KOPT-K1 (cell line): ENCODE results near the gene SLC25A27.

ENCODE experiments used
- H3K27ac ChIP-seq: fragments of 200-600 bp; sonication (generic); 2 replicates; pipeline ENCODE4 v1.5.1; 2016; ENCODE audit warnings: antibody characterized with exemption, mild to moderate bottlenecking, low read depth, low read length; ENCODE audit not compliant: poor library complexity, severe bottlenecking
- H3K36me3 ChIP-seq: fragments of 200-600 bp; sonication (generic); 2 replicates; pipeline ENCODE4 v1.5.1; 2017; ENCODE audit warnings: antibody characterized with exemption, mild to moderate bottlenecking, low read length, moderate library complexity; ENCODE audit not compliant: insufficient read depth
- H3K9me3 ChIP-seq: fragments of 200-600 bp; sonication (generic); 2 replicates; pipeline ENCODE4 v1.5.1; 2017; ENCODE audit warnings: antibody characterized with exemption, low read length, mild to moderate bottlenecking; ENCODE audit not compliant: insufficient read depth, poor library complexity, severe bottlenecking

SLC25A27 gene

DNA sequence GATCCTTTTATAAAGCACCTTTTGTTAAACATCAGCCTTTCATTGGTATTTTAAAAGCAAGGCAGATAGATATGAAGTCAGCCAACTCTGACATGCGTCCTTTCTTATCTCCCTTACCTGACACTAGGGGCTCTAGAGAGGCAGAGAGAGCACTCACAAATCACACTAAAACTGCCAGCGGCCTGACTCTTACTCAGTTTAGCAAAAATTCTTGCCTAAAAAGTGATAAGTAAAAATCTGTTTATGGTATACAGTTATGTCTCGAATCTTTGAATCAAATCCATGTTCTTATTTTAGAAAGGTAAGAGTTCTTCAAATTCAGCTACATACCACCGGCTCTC lies 24.5 kb downstream of the SLC25A27 start:
- Histone ChIP-seq H3K36me3 (no peaks in the 10 kb centered on the region), H3K9me3 (no peaks in the 10 kb centered on the region), H3K27ac (no peak overlapping the region)

DNA sequence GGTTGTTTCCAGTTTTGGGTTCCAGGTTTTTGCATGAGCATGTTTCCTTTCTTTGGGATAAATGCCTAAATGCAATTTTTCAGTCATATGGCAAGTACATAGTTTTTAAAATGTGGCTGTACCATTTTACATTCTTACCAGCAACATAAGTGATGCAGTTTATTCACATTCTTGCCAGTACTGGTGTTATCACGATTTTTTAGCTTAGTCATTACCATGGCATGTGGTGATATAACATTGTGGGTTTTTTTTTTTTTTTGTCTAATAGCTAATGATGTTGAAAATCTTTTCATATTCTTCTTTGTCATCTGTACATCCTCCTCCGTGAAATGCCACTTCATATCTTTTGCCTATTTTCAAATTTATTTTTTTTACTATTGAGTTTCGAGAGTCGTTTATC lies 32.0 kb downstream of the SLC25A27 start:
- no peaks in the 10 kb centered on the region for H3K36me3 ChIP-seq
- no peaks in the 10 kb centered on the region for H3K9me3 ChIP-seq
- no peak overlapping the region for H3K27ac ChIP-seq

DNA sequence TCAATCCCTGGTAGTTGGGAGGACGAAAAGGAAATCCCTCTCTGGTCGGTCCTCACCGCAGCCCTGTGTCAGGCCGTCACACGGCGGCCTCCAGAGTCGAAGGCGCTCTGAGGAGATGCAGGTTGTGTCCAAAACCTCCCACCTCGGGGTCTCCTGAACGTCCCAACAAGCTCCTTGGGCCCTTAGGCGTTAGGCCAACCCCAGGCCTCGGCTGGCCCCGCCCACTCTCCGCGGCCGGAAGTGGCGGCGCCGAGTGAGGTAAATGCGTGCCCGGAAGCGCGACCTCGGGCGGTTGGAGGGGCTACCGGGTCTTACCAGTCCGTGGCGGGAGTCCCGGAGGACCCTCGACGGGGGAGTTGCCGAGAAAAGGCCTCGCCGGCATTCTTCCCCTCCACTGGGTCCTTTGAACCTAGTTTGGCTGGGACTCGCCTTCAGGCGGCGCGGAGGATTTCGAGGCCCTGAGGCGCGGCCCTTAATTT lies 34.9 kb downstream of the SLC25A27 start, which contains the start of gene TDRD6:
Gene TDRD6, plus strand, starts transcription at position 267 of the 479 bp plus-strand sequence. CDS start 244 bp downstream, outside the sequence.
- H3K9me3 ChIP-seq: no peaks in the 10 kb centered on the region
- H3K27ac ChIP-seq: no peak within 1 kb of the TSS
- H3K36me3 ChIP-seq: no peaks in the 10 kb centered on the region

DNA sequence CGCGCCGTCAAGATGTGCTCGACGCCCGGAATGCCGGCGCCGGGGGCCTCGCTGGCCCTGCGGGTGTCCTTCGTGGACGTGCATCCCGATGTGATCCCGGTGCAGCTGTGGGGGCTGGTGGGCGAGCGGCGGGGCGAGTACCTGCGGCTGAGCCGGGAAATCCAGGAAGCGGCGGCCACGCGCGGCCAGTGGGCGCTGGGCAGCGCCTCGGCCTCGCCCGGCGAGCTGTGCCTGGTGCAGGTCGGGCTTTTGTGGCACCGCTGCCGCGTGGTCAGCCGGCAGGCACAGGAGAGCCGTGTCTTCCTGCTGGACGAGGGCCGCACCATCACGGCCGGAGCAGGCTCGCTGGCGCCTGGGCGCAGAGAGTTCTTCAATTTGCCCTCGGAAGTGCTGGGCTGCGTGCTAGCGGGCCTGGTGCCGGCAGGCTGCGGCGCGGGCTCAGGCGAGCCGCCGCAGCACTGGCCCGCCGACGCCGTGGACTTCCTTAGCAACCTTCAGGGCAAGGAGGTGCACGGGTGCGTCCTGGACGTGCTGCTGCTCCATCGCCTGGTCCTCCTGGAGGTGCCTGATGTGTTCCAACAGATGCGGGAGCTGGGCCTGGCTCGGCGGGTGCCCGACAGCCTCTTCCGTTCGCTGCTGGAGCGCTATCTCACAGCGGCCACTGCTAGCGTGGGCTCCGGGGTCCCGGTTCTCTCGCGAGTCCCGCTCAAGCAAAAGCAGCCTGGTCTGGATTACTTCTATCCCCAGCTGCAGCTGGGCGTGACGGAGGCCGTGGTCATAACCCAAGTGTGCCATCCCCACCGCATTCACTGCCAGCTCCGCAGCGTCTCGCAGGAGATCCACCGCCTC lies 35.6 kb downstream of the SLC25A27 start:
- H3K36me3 ChIP-seq: no peaks in the 10 kb centered on the region
- H3K27ac ChIP-seq: no peak overlapping the region
- no peaks in the 10 kb centered on the region for H3K9me3 ChIP-seq

DNA sequence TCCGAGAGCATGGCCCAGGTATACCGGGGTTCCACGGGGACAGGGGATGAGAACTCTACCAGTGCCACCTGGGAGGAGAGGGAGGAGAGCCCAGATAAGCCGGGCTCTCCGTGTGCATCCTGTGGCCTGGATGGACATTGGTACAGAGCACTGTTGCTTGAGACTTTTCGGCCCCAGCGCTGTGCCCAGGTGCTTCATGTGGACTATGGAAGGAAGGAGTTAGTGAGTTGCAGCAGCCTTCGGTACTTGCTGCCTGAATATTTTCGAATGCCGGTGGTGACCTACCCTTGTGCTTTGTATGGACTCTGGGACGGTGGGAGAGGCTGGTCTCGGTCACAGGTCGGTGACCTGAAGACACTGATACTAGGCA lies 36.2 kb downstream of the SLC25A27 start:
- H3K9me3 ChIP-seq: no peaks in the 10 kb centered on the region
- no peak overlapping the region for H3K27ac ChIP-seq
- H3K36me3 ChIP-seq: no peaks in the 10 kb centered on the region

DNA sequence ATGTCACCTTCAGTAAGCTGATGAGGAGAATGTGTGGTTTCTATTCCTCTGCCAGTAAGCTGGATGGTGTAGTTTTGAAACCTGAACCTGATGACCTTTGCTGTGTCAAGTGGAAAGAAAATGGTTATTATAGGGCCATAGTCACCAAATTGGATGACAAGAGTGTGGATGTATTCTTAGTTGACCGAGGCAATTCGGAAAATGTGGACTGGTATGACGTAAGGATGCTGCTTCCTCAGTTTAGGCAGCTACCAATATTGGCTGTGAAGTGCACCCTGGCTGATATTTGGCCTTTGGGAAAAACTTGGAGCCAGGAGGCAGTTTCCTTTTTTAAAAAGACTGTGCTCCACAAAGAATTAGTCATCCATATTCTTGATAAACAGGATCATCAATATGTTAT lies 36.9 kb downstream of the SLC25A27 start:
- H3K27ac ChIP-seq: no peak overlapping the region
- no peaks in the 10 kb centered on the region for H3K9me3 ChIP-seq
- H3K36me3 ChIP-seq: no peaks in the 10 kb centered on the region

DNA sequence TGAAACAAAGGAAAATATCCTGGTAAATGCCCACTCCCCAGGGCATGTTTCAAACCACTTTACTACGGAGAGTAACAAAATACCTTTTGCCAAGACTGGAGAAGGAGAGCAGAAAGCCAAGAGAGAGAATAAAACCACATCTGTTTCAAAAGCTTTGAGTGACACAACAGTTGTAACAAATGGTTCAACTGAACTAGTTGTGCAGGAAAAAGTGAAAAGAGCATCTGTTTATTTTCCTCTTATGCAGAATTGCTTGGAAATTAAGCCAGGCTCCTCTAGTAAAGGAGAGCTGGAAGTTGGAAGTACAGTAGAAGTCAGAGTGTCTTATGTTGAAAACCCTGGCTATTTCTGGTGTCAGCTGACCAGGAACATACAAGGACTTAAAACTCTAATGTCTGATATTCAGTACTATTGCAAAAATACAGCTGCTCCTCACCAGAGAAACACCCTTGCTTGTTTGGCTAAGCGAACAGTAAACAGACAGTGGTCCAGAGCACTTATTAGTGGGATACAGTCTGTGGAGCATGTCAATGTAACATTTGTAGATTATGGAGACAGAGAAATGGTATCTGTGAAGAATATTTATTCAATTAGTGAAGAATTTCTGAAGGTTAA lies 37.5 kb downstream of the SLC25A27 start:
- no peaks in the 10 kb centered on the region for H3K36me3 ChIP-seq
- H3K27ac ChIP-seq: no peak overlapping the region
- no peaks in the 10 kb centered on the region for H3K9me3 ChIP-seq

DNA sequence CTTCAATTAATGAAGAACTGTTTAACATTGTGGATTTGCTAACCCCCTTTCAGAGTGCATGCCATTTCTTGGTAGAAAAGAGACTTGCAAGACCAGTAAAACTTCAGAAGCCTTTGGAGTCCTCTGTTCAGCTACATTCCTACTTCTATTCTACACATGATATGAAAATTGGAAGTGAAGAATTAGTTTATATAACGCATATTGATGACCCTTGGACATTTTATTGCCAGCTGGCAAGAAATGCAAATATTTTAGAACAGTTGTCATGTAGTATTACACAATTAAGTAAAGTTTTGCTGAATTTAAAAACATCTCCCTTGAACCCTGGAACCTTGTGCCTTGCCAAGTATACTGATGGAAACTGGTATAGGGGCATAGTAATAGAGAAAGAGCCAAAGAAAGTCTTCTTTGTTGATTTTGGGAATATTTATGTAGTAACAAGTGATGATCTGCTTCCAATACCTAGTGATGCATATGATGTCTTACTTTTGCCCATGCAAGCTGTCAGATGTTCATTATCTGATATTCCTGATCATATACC lies 38.2 kb downstream of the SLC25A27 start:
- no peak overlapping the region for H3K27ac ChIP-seq
- no peaks in the 10 kb centered on the region for H3K36me3 ChIP-seq
- H3K9me3 ChIP-seq: no peaks in the 10 kb centered on the region

DNA sequence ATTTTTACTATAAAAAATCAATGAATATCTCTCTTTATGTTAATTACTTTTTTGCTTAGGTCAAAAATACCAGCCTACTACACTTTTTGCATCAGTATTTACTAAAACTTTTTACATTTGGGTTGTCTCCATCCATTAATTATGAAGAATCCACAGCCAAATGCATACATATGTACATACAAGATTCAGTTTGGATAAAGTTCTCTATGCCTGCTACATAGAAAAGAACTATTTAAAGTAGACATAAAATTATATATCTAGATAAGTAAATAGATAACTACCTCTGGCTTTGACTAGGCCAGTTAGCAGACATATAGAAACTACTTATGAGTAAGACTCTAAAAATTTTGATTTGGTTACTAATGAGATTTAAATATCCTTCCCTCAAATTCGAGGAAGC lies 47.2 kb downstream of the SLC25A27 start:
- Histone ChIP-seq H3K9me3 (no peaks in the 10 kb centered on the region), H3K27ac (no peak overlapping the region), H3K36me3 (no peaks in the 10 kb centered on the region)

DNA sequence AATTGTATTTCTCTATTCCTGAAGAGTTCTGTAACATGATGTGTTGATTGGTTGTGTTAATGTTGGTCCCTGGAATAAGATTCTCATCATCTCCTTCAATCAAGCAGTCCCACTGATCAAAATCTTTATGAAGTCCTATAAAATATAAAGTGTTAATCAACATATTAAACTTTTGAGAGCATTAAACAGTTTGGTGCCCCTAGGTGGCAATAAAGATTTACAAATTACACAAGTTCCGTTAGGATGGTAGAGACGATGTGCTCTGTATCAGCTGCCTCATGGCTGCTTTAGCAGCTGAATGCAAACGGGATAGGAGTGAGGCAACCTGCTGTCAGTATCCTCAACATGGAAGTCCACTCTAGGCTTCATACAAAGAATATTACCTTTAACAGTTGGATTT lies 51.8 kb downstream of the SLC25A27 start:
- H3K36me3 ChIP-seq: no peaks in the 10 kb centered on the region
- no peaks in the 10 kb centered on the region for H3K9me3 ChIP-seq
- H3K27ac ChIP-seq: no peak overlapping the region

DNA sequence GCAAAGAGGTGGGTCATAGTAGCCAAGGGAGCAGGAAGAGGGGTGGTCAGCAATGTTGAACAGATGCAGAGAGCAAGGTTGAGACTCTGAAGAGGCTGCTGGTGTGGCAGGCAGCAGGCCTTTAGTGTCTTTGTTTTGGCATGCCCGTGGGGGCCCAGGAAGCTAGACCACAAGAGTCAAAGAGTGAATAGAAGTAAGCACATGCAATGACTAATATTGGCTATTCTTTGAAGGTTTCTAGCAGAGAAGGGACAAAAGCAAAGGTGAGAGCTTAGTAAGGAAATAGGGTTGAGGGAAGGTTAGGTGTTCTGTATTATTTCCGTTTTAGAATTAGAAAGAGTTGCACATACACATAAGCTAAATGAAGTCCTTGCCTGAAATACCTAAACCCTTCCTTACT lies 53.7 kb downstream of the SLC25A27 start:
- Histone ChIP-seq H3K27ac (no peak overlapping the region), H3K9me3 (no peaks in the 10 kb centered on the region), H3K36me3 (no peaks in the 10 kb centered on the region)

DNA sequence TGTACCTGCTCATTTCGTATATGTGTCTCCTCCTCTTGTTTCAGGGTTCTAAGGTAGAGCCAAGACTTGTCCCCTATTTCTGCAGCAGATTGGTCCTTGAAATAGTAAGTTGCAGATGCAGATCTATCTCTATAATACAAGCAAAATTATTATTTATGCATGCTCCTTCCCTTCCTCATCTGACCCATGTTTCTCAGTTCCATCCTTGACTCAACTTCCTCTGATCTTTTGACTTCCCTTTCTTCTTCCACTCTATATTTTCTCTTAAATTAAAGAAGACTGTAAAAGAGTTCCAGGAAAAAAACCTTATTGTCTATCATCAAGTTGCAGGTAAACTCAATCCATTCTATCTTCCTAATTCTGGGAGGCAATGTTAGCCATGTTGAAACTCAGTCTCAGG lies 58.7 kb downstream of the SLC25A27 start:
- H3K36me3 ChIP-seq: no peaks in the 10 kb centered on the region
- no peak overlapping the region for H3K27ac ChIP-seq
- H3K9me3 ChIP-seq: no peaks in the 10 kb centered on the region

DNA sequence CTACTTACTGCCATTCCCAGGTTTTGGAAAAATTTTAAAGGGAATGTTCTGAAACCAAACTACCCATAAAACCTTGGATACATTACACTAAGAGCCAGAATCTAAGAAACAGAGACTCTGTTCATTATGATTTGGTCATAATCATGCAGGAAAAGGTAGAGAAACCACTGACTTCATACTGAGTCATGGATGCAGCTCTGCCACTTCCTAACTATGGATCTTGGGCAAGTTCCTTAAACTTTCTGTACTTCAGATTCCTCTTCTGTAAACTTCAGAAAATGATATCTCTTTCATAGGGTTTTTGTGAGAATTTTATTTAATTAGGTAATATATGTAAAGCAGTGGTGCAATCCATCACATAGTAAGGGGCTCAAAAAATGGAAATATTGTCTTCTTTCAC lies 62.4 kb downstream of the SLC25A27 start:
- H3K9me3 ChIP-seq: no peaks in the 10 kb centered on the region
- H3K27ac ChIP-seq: no peak overlapping the region
- H3K36me3 ChIP-seq: no peaks in the 10 kb centered on the region

DNA sequence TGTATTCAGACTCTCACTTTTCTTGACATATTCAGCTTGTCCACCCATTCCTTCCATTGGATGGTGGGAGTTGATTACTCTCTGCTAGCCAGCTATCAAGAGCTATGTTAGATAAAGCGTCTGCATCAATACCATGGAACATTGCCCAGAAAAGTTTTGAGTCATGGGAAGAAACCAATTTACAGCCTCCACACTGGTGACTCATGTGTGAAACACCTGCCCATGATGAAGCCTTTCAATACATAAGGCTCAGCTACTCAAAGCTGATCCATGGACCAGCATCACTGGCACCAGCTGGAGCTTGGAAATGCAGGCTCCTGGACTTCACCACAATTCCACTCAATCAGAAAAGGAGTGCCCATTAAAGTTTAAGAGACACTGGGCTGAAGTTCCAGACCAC lies 66.3 kb downstream of the SLC25A27 start:
- Histone ChIP-seq H3K27ac (no peak overlapping the region), H3K9me3 (no peaks in the 10 kb centered on the region), H3K36me3 (no peaks in the 10 kb centered on the region)

DNA sequence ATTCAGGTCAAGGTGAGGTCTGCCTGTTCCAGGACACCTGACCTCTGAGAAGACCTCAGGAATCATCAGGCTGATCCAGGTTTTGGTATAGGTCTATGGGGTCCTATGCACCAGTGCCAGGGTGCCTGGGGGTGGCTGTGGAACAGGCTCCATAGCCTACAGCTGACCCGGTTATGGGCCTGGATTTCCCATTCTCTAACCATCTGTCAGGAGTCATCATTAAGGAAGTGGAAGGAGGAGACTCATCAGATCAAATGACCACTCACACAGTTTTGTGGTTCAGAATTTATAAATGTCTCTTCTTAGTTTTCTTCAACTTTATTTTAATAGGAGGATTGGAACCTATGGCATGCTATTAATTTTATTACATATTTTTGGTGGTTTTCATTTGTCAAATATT lies 67.6 kb downstream of the SLC25A27 start:
- no peak overlapping the region for H3K27ac ChIP-seq
- H3K9me3 ChIP-seq: no peaks in the 10 kb centered on the region
- H3K36me3 ChIP-seq: no peaks in the 10 kb centered on the region
